ENCODE data around the gene DSG4. TPM values are rescaled to one million over a fixed set of nuclear protein-coding genes. Genes with fewer than 3 reads are reported as not detected.

DSG4 gene
- total RNA-seq, 2 donors from 2014 or later = not detected

DNA sequence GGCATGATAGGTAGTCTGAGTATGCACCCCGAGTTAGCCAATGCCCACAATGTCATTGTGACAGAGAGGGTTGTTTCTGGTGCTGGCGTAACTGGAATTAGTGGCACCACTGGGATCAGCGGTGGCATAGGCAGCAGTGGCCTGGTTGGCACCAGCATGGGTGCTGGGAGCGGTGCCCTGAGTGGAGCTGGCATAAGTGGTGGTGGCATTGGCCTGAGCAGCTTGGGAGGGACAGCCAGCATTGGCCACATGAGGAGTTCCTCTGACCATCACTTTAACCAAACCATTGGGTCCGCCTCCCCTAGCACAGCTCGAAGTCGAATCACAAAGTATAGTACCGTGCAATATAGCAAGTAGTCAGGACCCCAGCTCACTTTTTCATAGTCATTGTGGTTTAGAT, 21.6 kb upstream of the DSG4 start:
- Histone ChIP-seq H3K27ac (ENCODE audit: low read depth, low read length) (no peak overlapping the region), H3K4me1 (ENCODE audit: control insufficient read depth, insufficient read depth, low read length) (no peaks in the 10 kb centered on the region), H3K36me3 (ENCODE audit: control insufficient read depth, insufficient read depth, low read length) (no peaks in the 10 kb centered on the region), H3K27me3 (ENCODE audit: control insufficient read depth, insufficient read depth, low read length, poor library complexity, severe bottlenecking) (no peaks in the 10 kb centered on the region), H3K9ac (ENCODE audit: extremely low read depth, low read length, poor library complexity, severe bottlenecking) (no peak overlapping the region), H3K4me3 (ENCODE audit: low read length) (no peak overlapping the region), H3K9me3 (ENCODE audit: control insufficient read depth, low read length) (peaks cover 7% of the 10 kb centered on the region)
- H3K4me1 Mint-ChIP-seq = no peaks in the 10 kb centered on the region
- no peak for DNase-seq
- no peaks in the 10 kb centered on the region for H3K36me3 Mint-ChIP-seq (ENCODE audit: low read depth)
- no peak overlapping the region for H3K27ac Mint-ChIP-seq
- WGBS, 2 experiments (ENCODE audit: insufficient coverage in 1 of 2, insufficient read length in 1 of 2) = 96 to 97% methylated on average over 4 to 8 of the region's 8 CpGs
- no peak overlapping the region for H3K4me3 Mint-ChIP-seq
- no peak for TF ChIP-seq CTCF (conservative IDR thresholded peaks at IDR 0.05)
- H3K9me3 Mint-ChIP-seq = peaks cover 14% of the 10 kb centered on the region
- H3K27me3 Mint-ChIP-seq (ENCODE audit: insufficient read depth) = no peaks in the 10 kb centered on the region

GRCh38 chr18:31356025-31356424, 20.6 kb upstream of the DSG4 start:
- Mint-ChIP-seq H3K9me3 (peaks cover 14% of the 10 kb centered on the region), H3K27ac (no peak overlapping the region), H3K36me3 (ENCODE audit: low read depth) (no peaks in the 10 kb centered on the region), H3K4me1 (no peaks in the 10 kb centered on the region), H3K27me3 (ENCODE audit: insufficient read depth) (no peaks in the 10 kb centered on the region), H3K4me3 (no peak overlapping the region)
- Histone ChIP-seq H3K27ac (ENCODE audit: low read depth, low read length) (no peak overlapping the region), H3K4me3 (ENCODE audit: low read length) (no peak overlapping the region), H3K27me3 (ENCODE audit: control insufficient read depth, insufficient read depth, low read length, poor library complexity, severe bottlenecking) (no peaks in the 10 kb centered on the region), H3K4me1 (ENCODE audit: control insufficient read depth, insufficient read depth, low read length) (no peaks in the 10 kb centered on the region), H3K9ac (ENCODE audit: extremely low read depth, low read length, poor library complexity, severe bottlenecking) (no peak overlapping the region), H3K9me3 (ENCODE audit: control insufficient read depth, low read length) (peaks cover 7% of the 10 kb centered on the region), H3K36me3 (ENCODE audit: control insufficient read depth, insufficient read depth, low read length) (no peaks in the 10 kb centered on the region)
- no peak for DNase-seq
- 92 to 100% methylated on average over 3 to 5 of the region's 5 CpGs for WGBS, 2 experiments (ENCODE audit: insufficient coverage in 1 of 2, insufficient read length in 1 of 2)
- no peak for TF ChIP-seq CTCF (conservative IDR thresholded peaks at IDR 0.05)

GRCh38 chr18:31364190-31364589, 12.4 kb upstream of the DSG4 start:
- H3K36me3 Mint-ChIP-seq (ENCODE audit: low read depth) = no peaks in the 10 kb centered on the region
- Histone ChIP-seq H3K36me3 (ENCODE audit: control insufficient read depth, insufficient read depth, low read length) (no peaks in the 10 kb centered on the region), H3K9ac (ENCODE audit: extremely low read depth, low read length, poor library complexity, severe bottlenecking) (no peak overlapping the region), H3K4me3 (ENCODE audit: low read length) (no peak overlapping the region), H3K27ac (ENCODE audit: low read depth, low read length) (no peak overlapping the region), H3K4me1 (ENCODE audit: control insufficient read depth, insufficient read depth, low read length) (no peaks in the 10 kb centered on the region), H3K9me3 (ENCODE audit: control insufficient read depth, low read length) (peaks cover 6% of the 10 kb centered on the region), H3K27me3 (ENCODE audit: control insufficient read depth, insufficient read depth, low read length, poor library complexity, severe bottlenecking) (no peaks in the 10 kb centered on the region)
- DNase-seq = no peak
- peaks cover 5% of the 10 kb centered on the region for H3K4me1 Mint-ChIP-seq
- H3K27ac Mint-ChIP-seq = no peak overlapping the region
- no peaks in the 10 kb centered on the region for H3K9me3 Mint-ChIP-seq
- 90 to 98% methylated on average over 3 to 4 of the region's 4 CpGs for WGBS, 2 experiments (ENCODE audit: insufficient coverage in 1 of 2, insufficient read length in 1 of 2)
- H3K4me3 Mint-ChIP-seq = no peak overlapping the region
- no peaks in the 10 kb centered on the region for H3K27me3 Mint-ChIP-seq (ENCODE audit: insufficient read depth)
- TF ChIP-seq CTCF (conservative IDR thresholded peaks at IDR 0.05) = no peak
